ENCODE results near the gene CDC42EP1.

DNA sequence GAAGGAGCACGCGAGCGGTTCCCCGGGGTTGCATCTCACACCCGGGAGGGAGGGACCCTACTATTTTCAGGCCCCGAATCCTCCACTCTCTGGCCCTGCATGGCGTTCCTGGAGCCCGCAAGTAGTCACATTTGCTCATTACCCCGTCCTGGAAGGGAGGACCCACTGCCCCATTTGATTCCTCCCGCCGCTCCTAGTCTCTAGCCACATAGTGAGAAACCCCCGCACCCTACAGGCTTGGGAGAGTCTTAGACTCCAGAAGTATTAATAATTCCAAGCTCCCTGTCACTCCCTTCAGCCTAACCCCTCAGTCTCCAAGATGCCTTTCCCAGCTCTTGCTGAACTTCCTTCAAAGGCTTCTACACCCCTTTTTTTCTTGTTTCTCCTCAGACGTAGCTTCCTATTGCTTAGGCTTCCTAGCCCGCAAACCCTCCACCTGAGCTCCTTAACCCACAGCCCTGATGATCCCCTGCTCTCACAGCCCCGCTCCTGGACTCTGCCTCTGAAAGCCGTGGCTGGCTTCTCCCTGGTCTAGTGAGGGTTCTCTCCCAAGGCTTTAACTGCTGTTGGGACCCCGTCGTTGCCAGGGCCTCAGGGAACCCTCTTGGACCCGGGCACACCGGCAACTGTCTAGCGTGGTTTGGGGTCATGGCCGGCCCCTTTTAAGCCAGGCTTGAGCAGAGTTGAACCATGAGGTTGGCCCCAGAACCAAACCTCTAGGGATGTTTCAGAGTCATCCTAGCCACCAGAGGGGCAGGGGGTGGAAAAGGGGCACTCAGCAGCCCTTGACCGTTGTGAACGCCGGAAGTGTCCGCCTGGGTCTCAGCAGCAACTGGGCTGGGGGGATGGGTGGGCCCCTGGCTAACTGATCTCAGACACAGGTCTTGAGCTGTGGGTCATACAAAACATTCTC is 49.2 kb downstream of the CDC42EP1 start:
- TF ChIP-seq ZNF416 (CRISPR knock-in tag; IDR thresholded peaks at IDR 0.05) (no peak), NR3C1 (CRISPR knock-in tag; conservative IDR thresholded peaks at IDR 0.05; ENCODE audit: low read depth) (no peak), TEAD1 (CRISPR knock-in tag; IDR thresholded peaks at IDR 0.05) (no peak), ERG (CRISPR knock-in tag; IDR thresholded peaks at IDR 0.05) (no peak), AFF4 (CRISPR knock-in tag; IDR thresholded peaks at IDR 0.05; ENCODE audit: borderline replicate concordance) (no peak), ATF2 (CRISPR knock-in tag; IDR thresholded peaks at IDR 0.05; ENCODE audit: borderline replicate concordance, low read depth) (no peak), JUN (CRISPR knock-in tag; IDR thresholded peaks at IDR 0.05) (no peak), MXD4 (CRISPR knock-in tag; IDR thresholded peaks at IDR 0.05; ENCODE audit: borderline replicate concordance) (no peak)
- TF ChIP-seq, protein P1, sequence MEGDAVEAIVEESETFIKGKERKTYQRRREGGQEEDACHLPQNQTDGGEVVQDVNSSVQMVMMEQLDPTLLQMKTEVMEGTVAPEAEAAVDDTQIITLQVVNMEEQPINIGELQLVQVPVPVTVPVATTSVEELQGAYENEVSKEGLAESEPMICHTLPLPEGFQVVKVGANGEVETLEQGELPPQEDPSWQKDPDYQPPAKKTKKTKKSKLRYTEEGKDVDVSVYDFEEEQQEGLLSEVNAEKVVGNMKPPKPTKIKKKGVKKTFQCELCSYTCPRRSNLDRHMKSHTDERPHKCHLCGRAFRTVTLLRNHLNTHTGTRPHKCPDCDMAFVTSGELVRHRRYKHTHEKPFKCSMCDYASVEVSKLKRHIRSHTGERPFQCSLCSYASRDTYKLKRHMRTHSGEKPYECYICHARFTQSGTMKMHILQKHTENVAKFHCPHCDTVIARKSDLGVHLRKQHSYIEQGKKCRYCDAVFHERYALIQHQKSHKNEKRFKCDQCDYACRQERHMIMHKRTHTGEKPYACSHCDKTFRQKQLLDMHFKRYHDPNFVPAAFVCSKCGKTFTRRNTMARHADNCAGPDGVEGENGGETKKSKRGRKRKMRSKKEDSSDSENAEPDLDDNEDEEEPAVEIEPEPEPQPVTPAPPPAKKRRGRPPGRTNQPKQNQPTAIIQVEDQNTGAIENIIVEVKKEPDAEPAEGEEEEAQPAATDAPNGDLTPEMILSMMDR (IDR thresholded peaks at IDR 0.05): no peak
- TF ChIP-seq, protein P2, sequence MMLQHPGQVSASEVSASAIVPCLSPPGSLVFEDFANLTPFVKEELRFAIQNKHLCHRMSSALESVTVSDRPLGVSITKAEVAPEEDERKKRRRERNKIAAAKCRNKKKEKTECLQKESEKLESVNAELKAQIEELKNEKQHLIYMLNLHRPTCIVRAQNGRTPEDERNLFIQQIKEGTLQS (CRISPR knock-in tag; conservative IDR thresholded peaks at IDR 0.05): no peak
- TF ChIP-seq, protein P3, sequence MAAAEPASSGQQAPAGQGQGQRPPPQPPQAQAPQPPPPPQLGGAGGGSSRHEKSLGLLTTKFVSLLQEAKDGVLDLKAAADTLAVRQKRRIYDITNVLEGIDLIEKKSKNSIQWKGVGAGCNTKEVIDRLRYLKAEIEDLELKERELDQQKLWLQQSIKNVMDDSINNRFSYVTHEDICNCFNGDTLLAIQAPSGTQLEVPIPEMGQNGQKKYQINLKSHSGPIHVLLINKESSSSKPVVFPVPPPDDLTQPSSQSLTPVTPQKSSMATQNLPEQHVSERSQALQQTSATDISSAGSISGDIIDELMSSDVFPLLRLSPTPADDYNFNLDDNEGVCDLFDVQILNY (CRISPR knock-in tag; IDR thresholded peaks at IDR 0.05): no peak
- TF ChIP-seq, protein P4, sequence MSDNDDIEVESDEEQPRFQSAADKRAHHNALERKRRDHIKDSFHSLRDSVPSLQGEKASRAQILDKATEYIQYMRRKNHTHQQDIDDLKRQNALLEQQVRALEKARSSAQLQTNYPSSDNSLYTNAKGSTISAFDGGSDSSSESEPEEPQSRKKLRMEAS (CRISPR knock-in tag; IDR thresholded peaks at IDR 0.05): no peak
- TF ChIP-seq, protein P5, sequence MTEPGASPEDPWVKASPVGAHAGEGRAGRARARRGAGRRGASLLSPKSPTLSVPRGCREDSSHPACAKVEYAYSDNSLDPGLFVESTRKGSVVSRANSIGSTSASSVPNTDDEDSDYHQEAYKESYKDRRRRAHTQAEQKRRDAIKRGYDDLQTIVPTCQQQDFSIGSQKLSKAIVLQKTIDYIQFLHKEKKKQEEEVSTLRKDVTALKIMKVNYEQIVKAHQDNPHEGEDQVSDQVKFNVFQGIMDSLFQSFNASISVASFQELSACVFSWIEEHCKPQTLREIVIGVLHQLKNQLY (CRISPR knock-in tag; IDR thresholded peaks at IDR 0.05): no peak

Data from WTC11 (cell line).